NCI-H187 treated with DMSO at 0.1 percent for 48 hours (cell line): Measurements from ENCODE around the gene CFAP69.
"Not testable (repeated sequence)": the region's sequence is repeated elsewhere in the genome, so short reads cannot be mapped to it uniquely, and the experiment has no call there.

Experiments
- DNase-seq: peaks from one replicate; lab custom pipeline; 2025; lab: John Stamatoyannopoulos, UW

CFAP69 gene

GRCh38 chr7:90233569-90233968, 11.4 kb upstream of the CFAP69 start:
- DNase-seq: no peak

- no peak for DNase-seq
Measured at GRCh38 chr7:90236721-90237289, 8.2 kb upstream of the CFAP69 start.

- DNase-seq: no peak
Measured at GRCh38 chr7:90238022-90238421, 7.0 kb upstream of the CFAP69 start.

- DNase-seq: no peak
Measured at GRCh38 chr7:90238583-90238982, 6.4 kb upstream of the CFAP69 start.

- no peak for DNase-seq
Measured at GRCh38 chr7:90239050-90239449, 5.9 kb upstream of the CFAP69 start.

GRCh38 chr7:90239625-90240228, 5.2 kb upstream of the CFAP69 start:
- DNase-seq: no peak

GRCh38 chr7:90242369-90243168, 2.4 kb upstream of the CFAP69 start:
- DNase-seq: no peak

- no peak for DNase-seq
Measured at GRCh38 chr7:90243556-90243955, 1.4 kb upstream of the CFAP69 start.

- no peak for DNase-seq
Measured at GRCh38 chr7:90244565-90244908, 437 bp upstream of the CFAP69 start.

GRCh38 chr7:90246171-90246570, 1.2 kb downstream of the CFAP69 start:
- no peak for DNase-seq

- no peak for DNase-seq
Measured at GRCh38 chr7:90248706-90249105, 3.7 kb downstream of the CFAP69 start.

- no peak for DNase-seq
Measured at GRCh38 chr7:90250601-90251303, 5.8 kb downstream of the CFAP69 start.

GRCh38 chr7:90251304-90251635, 6.3 kb downstream of the CFAP69 start:
- DNase-seq: no peak

- DNase-seq: not testable (repeated sequence)
Measured at GRCh38 chr7:90256011-90256410, 11.0 kb downstream of the CFAP69 start.

- no peak for DNase-seq
Measured at GRCh38 chr7:90256778-90257177, 11.8 kb downstream of the CFAP69 start.

- no peak for DNase-seq
Measured at GRCh38 chr7:90261441-90261840, 16.5 kb downstream of the CFAP69 start.

- no peak for DNase-seq
Measured at GRCh38 chr7:90262438-90262837, 17.5 kb downstream of the CFAP69 start.

GRCh38 chr7:90266808-90267207, 21.8 kb downstream of the CFAP69 start:
- no peak for DNase-seq

- DNase-seq: no peak
Measured at GRCh38 chr7:90267263-90267858, 22.4 kb downstream of the CFAP69 start.

- no peak for DNase-seq
Measured at GRCh38 chr7:90269163-90269562, 24.2 kb downstream of the CFAP69 start.

GRCh38 chr7:90270431-90271178, 25.6 kb downstream of the CFAP69 start:
- no peak for DNase-seq

GRCh38 chr7:90271753-90272152, 26.8 kb downstream of the CFAP69 start:
- DNase-seq: no peak
